SH-SY5Y (cell line): Measurements from ENCODE around the gene SIPA1L3.

ENCODE experiments used
- GATA2 ChIP-seq: IDR thresholded peaks from 2 replicates; pipeline ENCODE4 v1.6.1; 2011; ENCODE audit warnings: mild to moderate bottlenecking, low read depth, low read length
- GATA3 ChIP-seq: IDR thresholded peaks from 2 replicates; pipeline ENCODE4 v1.6.1; 2011; ENCODE audit warnings: low read depth, mild to moderate bottlenecking, low read length, moderate library complexity

- TF ChIP-seq GATA2 = no peak
- TF ChIP-seq GATA3 = no peak
Observed at GRCh38 chr19:37963190-37963936, 56.4 kb downstream of the SIPA1L3 start.
